Cardiac muscle cell (in vitro differentiated cells and primary cell): Measurements from ENCODE around the gene PTPRM. TPM values are rescaled to one million over a fixed set of nuclear protein-coding genes. Genes with fewer than 3 reads are reported as not detected.

Experiments
- DNase-seq, 2 donors: peaks; one replicate each; pipeline versions ENCODE4 v3.0.0 to v3.0.0-alpha.2; 2010 to 2017; ENCODE audit warnings: low read depth in 1 of 2, low spot score in 1 of 2
- H3K27ac ChIP-seq: fragments of 200-600 bp; sonication (generic); 2 replicates; pipeline ENCODE4 v1.5.1; 2016
- H3K27me3 ChIP-seq: fragments of 200-600 bp; sonication (generic); 2 replicates; pipeline ENCODE4 v1.6.0; 2016; ENCODE audit warnings: control low read depth
- H3K36me3 ChIP-seq: fragments of 200-600 bp; sonication (generic); 2 replicates; pipeline ENCODE4 v1.5.1; 2016; ENCODE audit warnings: control low read depth
- H3K4me1 ChIP-seq: fragments of 200-600 bp; sonication (generic); 2 replicates; pipeline ENCODE4 v1.8.1; 2017; ENCODE audit warnings: low read depth, mild to moderate bottlenecking, mixed run types
- H3K4me3 ChIP-seq: fragments of 200-600 bp; sonication (generic); 2 replicates; pipeline ENCODE4 v1.5.1; 2016; ENCODE audit warnings: mild to moderate bottlenecking
- H3K9me3 ChIP-seq: fragments of 200-600 bp; sonication (generic); 2 replicates; pipeline ENCODE4 v1.5.1; 2017; ENCODE audit warnings: low read depth, mild to moderate bottlenecking, control low read depth
- CTCF ChIP-seq: IDR thresholded peaks from 2 replicates; pipeline ENCODE4 v1.5.1; 2012; ENCODE audit warnings: low read depth, mild to moderate bottlenecking, low read length
- polyA plus RNA-seq: library from polyadenylated mRNA; unstranded; fragments of >200 nt; fragmentation: Nextera tagmentation; extraction: Ambion mirVana; gene quantifications from 2 replicates; pipeline ENCODE4 v1.2.1, GENCODE V29; 2016
- total RNA-seq: library from RNA; depleted of rRNA; stranded (reverse); fragments of >200 nt; gene quantifications from 2 replicates; pipeline ENCODE4 v1.2.3, GENCODE V29; 2016

PTPRM gene
- total and polyA plus RNA-seq, 2 experiments from 2014 or later = 26.5 to 48.8 TPM

GRCh38 chr18:8196238-8196637, 629.1 kb downstream of the PTPRM start:
- Histone ChIP-seq H3K4me3 (no peak overlapping the region), H3K9me3 (no peaks in the 10 kb centered on the region), H3K27ac (no peak overlapping the region), H3K4me1 (peaks cover 5% of the 10 kb centered on the region), H3K36me3 (no peaks in the 10 kb centered on the region), H3K27me3 (no peaks in the 10 kb centered on the region)
- TF ChIP-seq CTCF = no peak
- DNase-seq = no peak

- no peak overlapping the region for H3K27ac ChIP-seq
- DNase-seq = no peak
- no peaks in the 10 kb centered on the region for H3K27me3 ChIP-seq
- no peaks in the 10 kb centered on the region for H3K9me3 ChIP-seq
- no peak overlapping the region for H3K4me3 ChIP-seq
- no peaks in the 10 kb centered on the region for H3K36me3 ChIP-seq
- peaks cover 5% of the 10 kb centered on the region for H3K4me1 ChIP-seq
- TF ChIP-seq CTCF = no peak
These were observed 630.4 kb downstream of the PTPRM start for GRCh38 chr18:8197499-8197898.

GRCh38 chr18:8207996-8208395, 640.9 kb downstream of the PTPRM start:
- Histone ChIP-seq H3K9me3 (no peaks in the 10 kb centered on the region), H3K27ac (no peak overlapping the region), H3K4me3 (no peak overlapping the region), H3K4me1 (peaks cover 8% of the 10 kb centered on the region), H3K27me3 (no peaks in the 10 kb centered on the region), H3K36me3 (no peaks in the 10 kb centered on the region)
- DNase-seq = no peak
- no peak for TF ChIP-seq CTCF

- Histone ChIP-seq H3K9me3 (no peaks in the 10 kb centered on the region), H3K4me1 (peaks cover 7% of the 10 kb centered on the region), H3K27me3 (no peaks in the 10 kb centered on the region), H3K4me3 (no peak overlapping the region), H3K27ac (no peak overlapping the region), H3K36me3 (no peaks in the 10 kb centered on the region)
- DNase-seq = no peak
- TF ChIP-seq CTCF = no peak
These were observed 641.6 kb downstream of the PTPRM start for GRCh38 chr18:8208716-8209115.

- no peak overlapping the region for H3K4me3 ChIP-seq
- no peaks in the 10 kb centered on the region for H3K27me3 ChIP-seq
- H3K36me3 ChIP-seq = no peaks in the 10 kb centered on the region
- H3K9me3 ChIP-seq = no peaks in the 10 kb centered on the region
- peak in 1 of 2 donors; percentile 80 for DNase-seq
- TF ChIP-seq CTCF = no peak
- no peaks in the 10 kb centered on the region for H3K4me1 ChIP-seq
- no peak overlapping the region for H3K27ac ChIP-seq
These were observed 646.0 kb downstream of the PTPRM start for GRCh38 chr18:8212896-8213780.
